Measurements from ENCODE around the gene MED8.

The MED8 gene

GRCh38 chr1:43348809-43349593 is 40.6 kb downstream of the MED8 start:
- Histone ChIP-seq H2AFZ (ENCODE audit: low read length) (0 out of 2 replicates have a peak overlapping the region, but pooled peaks have one; percentile 0), H3K4me3 (ENCODE audit: low read depth, low read length, poor library complexity, severe bottlenecking) (peak overlapping the region; percentile 76), H3K9ac (ENCODE audit: low read length) (peak overlapping the region; percentile 87), H3K79me2 (ENCODE audit: insufficient read depth, low read length) (no peaks in the 10 kb centered on the region), H3F3A (ENCODE audit: insufficient read depth, low read length) (no peaks in the 10 kb centered on the region), H3K27ac (ENCODE audit: low read depth, low read length, poor library complexity, severe bottlenecking) (peak overlapping the region; percentile 88), H3K4me2 (ENCODE audit: low read length) (peak overlapping the region; percentile 98), H3K9me3 (ENCODE audit: low read length) (no peaks in the 10 kb centered on the region), H3K36me3 (ENCODE audit: insufficient read depth, low read length) (no peaks in the 10 kb centered on the region), H3K9me2 (ENCODE audit: low read depth, low read length) (no peaks in the 10 kb centered on the region), H4K20me1 (ENCODE audit: insufficient read depth, low read length) (no peaks in the 10 kb centered on the region), H3K27me3 (ENCODE audit: insufficient read depth, low read length) (no peaks in the 10 kb centered on the region), H3K4me1 (ENCODE audit: insufficient read depth, low read length, severe bottlenecking) (peaks cover 20% of the 10 kb centered on the region)
- TF ChIP-seq CTCF (IDR thresholded peaks at IDR 0.05; ENCODE audit: low read length): no peak
- TF ChIP-seq EZH2 (IDR thresholded peaks at IDR 0.05; ENCODE audit: borderline replicate concordance, low read length): no peak

GRCh38 chr1:43348343-43348808 is 41.2 kb downstream of the MED8 start:
- TF ChIP-seq EZH2 (IDR thresholded peaks at IDR 0.05; ENCODE audit: borderline replicate concordance, low read length): no peak
- no peak for TF ChIP-seq CTCF (IDR thresholded peaks at IDR 0.05; ENCODE audit: low read length)
- Histone ChIP-seq H4K20me1 (ENCODE audit: insufficient read depth, low read length) (no peaks in the 10 kb centered on the region), H3K36me3 (ENCODE audit: insufficient read depth, low read length) (no peaks in the 10 kb centered on the region), H3K27me3 (ENCODE audit: insufficient read depth, low read length) (no peaks in the 10 kb centered on the region), H3K4me3 (ENCODE audit: low read depth, low read length, poor library complexity, severe bottlenecking) (peak overlapping the region; percentile 76), H2AFZ (ENCODE audit: low read length) (0 out of 2 replicates have a peak overlapping the region, but pooled peaks have one; percentile 0), H3F3A (ENCODE audit: insufficient read depth, low read length) (no peaks in the 10 kb centered on the region), H3K9ac (ENCODE audit: low read length) (peak overlapping the region; percentile 68), H3K27ac (ENCODE audit: low read depth, low read length, poor library complexity, severe bottlenecking) (no peak overlapping the region), H3K79me2 (ENCODE audit: insufficient read depth, low read length) (no peaks in the 10 kb centered on the region), H3K9me2 (ENCODE audit: low read depth, low read length) (no peaks in the 10 kb centered on the region), H3K4me2 (ENCODE audit: low read length) (peak overlapping the region; percentile 98), H3K4me1 (ENCODE audit: insufficient read depth, low read length, severe bottlenecking) (peaks cover 20% of the 10 kb centered on the region), H3K9me3 (ENCODE audit: low read length) (no peaks in the 10 kb centered on the region)

GRCh38 chr1:43346636-43347035 is 43.0 kb downstream of the MED8 start:
- no peak overlapping the region for H3K9ac ChIP-seq (ENCODE audit: low read length)
- H4K20me1 ChIP-seq (ENCODE audit: insufficient read depth, low read length): no peaks in the 10 kb centered on the region
- H3K4me1 ChIP-seq (ENCODE audit: insufficient read depth, low read length, severe bottlenecking): peaks cover 20% of the 10 kb centered on the region
- H3K79me2 ChIP-seq (ENCODE audit: insufficient read depth, low read length): no peaks in the 10 kb centered on the region
- H3K4me2 ChIP-seq (ENCODE audit: low read length): no peak overlapping the region
- H2AFZ ChIP-seq (ENCODE audit: low read length): no peak overlapping the region
- TF ChIP-seq EZH2 (IDR thresholded peaks at IDR 0.05; ENCODE audit: borderline replicate concordance, low read length): no peak
- TF ChIP-seq CTCF (IDR thresholded peaks at IDR 0.05; ENCODE audit: low read length): no peak
- no peaks in the 10 kb centered on the region for H3K36me3 ChIP-seq (ENCODE audit: insufficient read depth, low read length)
- no peak overlapping the region for H3K4me3 ChIP-seq (ENCODE audit: low read depth, low read length, poor library complexity, severe bottlenecking)
- no peak overlapping the region for H3K27ac ChIP-seq (ENCODE audit: low read depth, low read length, poor library complexity, severe bottlenecking)
- H3K27me3 ChIP-seq (ENCODE audit: insufficient read depth, low read length): no peaks in the 10 kb centered on the region
- no peaks in the 10 kb centered on the region for H3K9me3 ChIP-seq (ENCODE audit: low read length)
- H3K9me2 ChIP-seq (ENCODE audit: low read depth, low read length): no peaks in the 10 kb centered on the region
- H3F3A ChIP-seq (ENCODE audit: insufficient read depth, low read length): no peaks in the 10 kb centered on the region

Data from OCI-LY1 (cell line).